Neural progenitor cell (in vitro differentiated cells): ENCODE data around the gene TMEM186. TPM values are rescaled to one million over a fixed set of nuclear protein-coding genes. Genes with fewer than 3 reads are reported as not detected.

ENCODE experiments used
- DNase-seq: peaks from one replicate; pipeline ENCODE4 v3.0.0-alpha.2; 2016; ENCODE audit warnings: low spot score
- H2AFZ ChIP-seq: fragments of 200-600 bp; sonication (generic); replicated peaks from 2 replicates; pipeline ENCODE4 v1.6.1; 2016; ENCODE audit warnings: antibody characterized with exemption
- H3F3A ChIP-seq: fragments of 200-600 bp; sonication (generic); 2 replicates; pipeline ENCODE4 v1.6.1; 2016; ENCODE audit warnings: antibody characterized with exemption, low read depth
- H3K27ac ChIP-seq: fragments of 200-600 bp; sonication (generic); 2 replicates; pipeline ENCODE4 v1.5.1; 2016; ENCODE audit warnings: mild to moderate bottlenecking
- H3K27me3 ChIP-seq: fragments of 200-600 bp; sonication (generic); 2 replicates; pipeline ENCODE4 v1.6.1; 2016; ENCODE audit warnings: mild to moderate bottlenecking, moderate library complexity
- H3K36me3 ChIP-seq: fragments of 200-600 bp; sonication (generic); 2 replicates; pipeline ENCODE4 v1.5.1; 2016
- H3K4me1 ChIP-seq: fragments of 200-600 bp; sonication (generic); 2 replicates; pipeline ENCODE4 v1.6.1; 2016; ENCODE audit warnings: mixed run types
- H3K4me2 ChIP-seq: fragments of 200-600 bp; sonication (generic); 2 replicates; pipeline ENCODE4 v1.6.1; 2016
- H3K4me3 ChIP-seq: fragments of 200-600 bp; sonication (generic); 2 replicates; pipeline ENCODE4 v1.5.1; 2016
- H3K79me2 ChIP-seq: fragments of 200-600 bp; sonication (generic); 2 replicates; pipeline ENCODE4 v1.6.1; 2016; ENCODE audit warnings: low read depth
- H3K9ac ChIP-seq: fragments of 200-600 bp; sonication (generic); 2 replicates; pipeline ENCODE4 v1.6.1; 2016
- H3K9me3 ChIP-seq: fragments of 200-600 bp; sonication (generic); 2 replicates; pipeline ENCODE4 v1.5.1; 2016; ENCODE audit warnings: low read depth
- H4K20me1 ChIP-seq: fragments of 200-600 bp; sonication (generic); 2 replicates; pipeline ENCODE4 v1.6.1; 2016; ENCODE audit warnings: low read depth
- H3K27ac Mint-ChIP-seq: 3 replicates; pipeline ENCODE4 v1.8.0; 2021; ENCODE audit warnings: mixed read lengths
- H3K27me3 Mint-ChIP-seq: 2 replicates; pipeline ENCODE4 v1.8.0; 2022; ENCODE audit warnings: low read depth, mild to moderate bottlenecking, inconsistent platforms, moderate library complexity, mixed read lengths; ENCODE audit not compliant: insufficient read depth
- H3K36me3 Mint-ChIP-seq: 3 replicates; pipeline ENCODE4 v1.8.0; 2021; ENCODE audit warnings: mixed read lengths
- H3K4me1 Mint-ChIP-seq: 3 replicates; pipeline ENCODE4 v1.8.0; 2021; ENCODE audit warnings: mixed read lengths
- H3K4me3 Mint-ChIP-seq: 3 replicates; pipeline ENCODE4 v1.8.0; 2021; ENCODE audit warnings: mild to moderate bottlenecking, moderate library complexity, mixed read lengths
- H3K9me3 Mint-ChIP-seq: 3 replicates; pipeline ENCODE4 v1.8.0; 2020; ENCODE audit warnings: mixed read lengths
- EZH2 ChIP-seq: fragments of 200-600 bp; sonication (generic); IDR thresholded peaks from 2 replicates; pipeline ENCODE4 v1.6.1; 2017; ENCODE audit warnings: antibody characterized with exemption, mild to moderate bottlenecking, moderate library complexity
- EZH2phosphoT487 ChIP-seq: fragments of 200-600 bp; sonication (generic); IDR thresholded peaks from 2 replicates; pipeline ENCODE4 v1.6.1; 2017; ENCODE audit warnings: antibody characterized with exemption
- total RNA-seq: library from RNA; depleted of rRNA; stranded (reverse); fragments of >200 nt; gene quantifications from 2 replicates; pipeline ENCODE4 v1.2.3, GENCODE V29; 2015; ENCODE audit warnings: low replicate concordance
- TF ChIP-seq, protein P1 (sequence below): fragments of 200-600 bp; sonication (generic); IDR thresholded peaks from 2 replicates; pipeline ENCODE4 v1.5.1; 2017; ENCODE audit warnings: antibody characterized with exemption, mild to moderate bottlenecking

TMEM186 gene
- total RNA-seq, 1 donor from 2014 or later, result 6.4 TPM

DNA sequence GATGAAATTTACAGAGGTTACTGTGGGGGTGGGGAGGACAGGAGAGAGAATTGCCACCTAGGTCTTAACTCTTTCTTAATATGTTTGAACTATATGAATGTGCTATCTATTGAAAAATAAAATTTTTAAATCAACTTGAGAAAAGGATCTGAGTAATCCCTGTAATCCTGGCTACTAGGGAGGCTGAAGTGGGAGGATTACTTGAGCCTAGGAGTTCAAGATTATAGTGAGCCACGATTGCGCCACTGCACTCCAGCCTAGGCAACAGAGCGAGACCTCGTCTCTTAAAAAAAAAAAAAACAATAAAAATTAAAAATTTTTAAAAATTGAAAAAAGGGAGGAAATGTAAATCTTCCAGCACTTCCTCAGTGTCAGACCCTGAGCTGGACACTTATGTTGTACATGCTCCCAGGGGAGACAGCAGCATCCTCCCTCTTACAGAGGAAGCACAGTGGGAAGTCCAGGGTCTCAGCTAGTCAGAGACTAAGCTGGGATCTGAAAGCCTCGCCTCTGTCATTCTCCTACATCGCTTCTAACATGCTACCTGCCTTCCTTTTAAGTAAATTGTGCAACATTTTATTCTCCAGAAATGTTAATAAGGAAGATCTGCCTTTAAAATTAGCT is 22.1 kb upstream of the TMEM186 start:
- no peaks in the 10 kb centered on the region for H3K4me1 ChIP-seq
- no peak overlapping the region for H3K4me2 ChIP-seq
- TF ChIP-seq, protein P1, sequence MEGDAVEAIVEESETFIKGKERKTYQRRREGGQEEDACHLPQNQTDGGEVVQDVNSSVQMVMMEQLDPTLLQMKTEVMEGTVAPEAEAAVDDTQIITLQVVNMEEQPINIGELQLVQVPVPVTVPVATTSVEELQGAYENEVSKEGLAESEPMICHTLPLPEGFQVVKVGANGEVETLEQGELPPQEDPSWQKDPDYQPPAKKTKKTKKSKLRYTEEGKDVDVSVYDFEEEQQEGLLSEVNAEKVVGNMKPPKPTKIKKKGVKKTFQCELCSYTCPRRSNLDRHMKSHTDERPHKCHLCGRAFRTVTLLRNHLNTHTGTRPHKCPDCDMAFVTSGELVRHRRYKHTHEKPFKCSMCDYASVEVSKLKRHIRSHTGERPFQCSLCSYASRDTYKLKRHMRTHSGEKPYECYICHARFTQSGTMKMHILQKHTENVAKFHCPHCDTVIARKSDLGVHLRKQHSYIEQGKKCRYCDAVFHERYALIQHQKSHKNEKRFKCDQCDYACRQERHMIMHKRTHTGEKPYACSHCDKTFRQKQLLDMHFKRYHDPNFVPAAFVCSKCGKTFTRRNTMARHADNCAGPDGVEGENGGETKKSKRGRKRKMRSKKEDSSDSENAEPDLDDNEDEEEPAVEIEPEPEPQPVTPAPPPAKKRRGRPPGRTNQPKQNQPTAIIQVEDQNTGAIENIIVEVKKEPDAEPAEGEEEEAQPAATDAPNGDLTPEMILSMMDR, result no peak
- TF ChIP-seq EZH2phosphoT487, result no peak
- TF ChIP-seq EZH2, result no peak
- no peaks in the 10 kb centered on the region for H3K9me3 ChIP-seq
- H2AFZ ChIP-seq, result no peak overlapping the region
- Mint-ChIP-seq H3K4me3 (no peak overlapping the region), H3K4me1 (peaks cover 11% of the 10 kb centered on the region), H3K36me3 (peaks cover 39% of the 10 kb centered on the region), H3K27ac (peak overlapping the region; percentile 9), H3K9me3 (no peaks in the 10 kb centered on the region), H3K27me3 (peaks cover 2% of the 10 kb centered on the region)
- H3K27ac ChIP-seq, result no peak overlapping the region
- no peaks in the 10 kb centered on the region for H3K36me3 ChIP-seq
- no peaks in the 10 kb centered on the region for H4K20me1 ChIP-seq
- H3K79me2 ChIP-seq, result no peaks in the 10 kb centered on the region
- no peak for DNase-seq
- no peak overlapping the region for H3K4me3 ChIP-seq
- H3K27me3 ChIP-seq, result no peaks in the 10 kb centered on the region
- no peak overlapping the region for H3K9ac ChIP-seq
- H3F3A ChIP-seq, result peaks cover 4% of the 10 kb centered on the region

- H3K9me3 ChIP-seq, result no peaks in the 10 kb centered on the region
- no peak overlapping the region for H3K27ac ChIP-seq
- DNase-seq, result no peak
- no peaks in the 10 kb centered on the region for H3K36me3 ChIP-seq
- peaks cover 2% of the 10 kb centered on the region for H3K27me3 Mint-ChIP-seq
- H3K9me3 Mint-ChIP-seq, result no peaks in the 10 kb centered on the region
- H3K79me2 ChIP-seq, result no peaks in the 10 kb centered on the region
- peaks cover 11% of the 10 kb centered on the region for H3K4me1 Mint-ChIP-seq
- TF ChIP-seq EZH2phosphoT487 (no peak), EZH2 (no peak)
- TF ChIP-seq, protein P1, result no peak
- peaks cover 37% of the 10 kb centered on the region for H3K36me3 Mint-ChIP-seq
- H2AFZ ChIP-seq, result no peak overlapping the region
- no peaks in the 10 kb centered on the region for H4K20me1 ChIP-seq
- H3K4me3 Mint-ChIP-seq, result no peak overlapping the region
- H3K27ac Mint-ChIP-seq, result peak overlapping the region; percentile 9
- no peaks in the 10 kb centered on the region for H3K27me3 ChIP-seq
- no peak overlapping the region for H3K4me3 ChIP-seq
- H3F3A ChIP-seq, result peaks cover 4% of the 10 kb centered on the region
- H3K4me1 ChIP-seq, result no peaks in the 10 kb centered on the region
- H3K4me2 ChIP-seq, result no peak overlapping the region
- H3K9ac ChIP-seq, result no peak overlapping the region
These were observed 21.2 kb upstream of the TMEM186 start for GRCh38 chr16:8818504-8819270.

- no peak for DNase-seq
- H3K36me3 ChIP-seq, result no peaks in the 10 kb centered on the region
- peaks cover 2% of the 10 kb centered on the region for H3K27me3 Mint-ChIP-seq
- H3F3A ChIP-seq, result peaks cover 4% of the 10 kb centered on the region
- no peaks in the 10 kb centered on the region for H3K27me3 ChIP-seq
- TF ChIP-seq EZH2 (no peak), EZH2phosphoT487 (no peak)
- TF ChIP-seq, protein P1, result no peak
- H3K9ac ChIP-seq, result no peak overlapping the region
- H4K20me1 ChIP-seq, result no peaks in the 10 kb centered on the region
- H3K4me1 ChIP-seq, result no peaks in the 10 kb centered on the region
- no peaks in the 10 kb centered on the region for H3K9me3 ChIP-seq
- H3K79me2 ChIP-seq, result no peaks in the 10 kb centered on the region
- H3K4me1 Mint-ChIP-seq, result peaks cover 11% of the 10 kb centered on the region
- no peak overlapping the region for H2AFZ ChIP-seq
- no peaks in the 10 kb centered on the region for H3K9me3 Mint-ChIP-seq
- H3K27ac ChIP-seq, result no peak overlapping the region
- no peak overlapping the region for H3K4me3 Mint-ChIP-seq
- no peak overlapping the region for H3K4me2 ChIP-seq
- no peak overlapping the region for H3K4me3 ChIP-seq
- peaks cover 43% of the 10 kb centered on the region for H3K36me3 Mint-ChIP-seq
- no peak overlapping the region for H3K27ac Mint-ChIP-seq
These were observed 19.7 kb upstream of the TMEM186 start for GRCh38 chr16:8816967-8817655.
